ENCODE results near the gene GGACT. TPM values are rescaled to one million over a fixed set of nuclear protein-coding genes. Genes with fewer than 3 reads are reported as not detected.

Gene GGACT
- total RNA-seq, 1 experiment from 2014 or later, result 1.8 TPM

DNA sequence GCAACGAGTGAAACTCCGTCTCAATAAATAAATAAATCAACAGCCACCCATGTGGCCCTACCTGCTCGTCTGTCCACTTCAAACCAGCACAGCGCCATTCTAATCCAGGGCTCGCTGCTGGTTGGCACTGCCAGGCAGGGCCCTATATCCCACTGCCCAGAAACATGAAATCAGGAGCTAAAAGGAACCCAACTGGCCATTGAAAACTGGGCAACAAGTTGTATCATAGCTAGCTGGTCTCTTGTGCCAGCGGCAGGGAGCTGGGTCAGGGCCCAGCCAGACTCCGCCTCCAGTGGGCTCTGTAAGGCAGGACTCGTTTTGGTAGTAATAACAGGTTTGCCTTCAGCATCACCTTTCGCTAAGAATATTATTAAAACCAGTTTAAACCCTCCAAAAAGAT lies 39.3 kb downstream of the GGACT start:
- no peak for DNase-seq (ENCODE audit: low read depth)

DNA sequence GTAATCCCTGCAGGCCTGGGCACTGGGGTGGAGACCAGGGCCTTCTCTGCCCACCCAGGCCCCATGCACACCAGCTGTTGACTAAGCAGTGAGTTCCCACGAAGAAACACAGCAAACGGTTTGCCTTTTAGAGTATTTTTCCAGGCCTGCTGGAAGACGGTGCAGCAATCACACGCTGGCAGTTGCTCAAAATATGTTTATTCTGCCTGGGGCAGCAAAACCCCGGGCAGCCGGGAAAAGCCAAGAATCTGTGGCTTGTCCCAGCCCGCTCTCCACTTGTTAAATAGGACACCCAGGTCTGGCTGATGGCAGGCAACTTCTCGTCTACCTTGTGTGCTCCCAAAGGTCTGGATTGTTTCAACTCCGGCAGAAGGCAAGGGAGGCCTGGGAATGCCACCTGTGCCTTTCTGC lies 40.8 kb downstream of the GGACT start:
- DNase-seq (ENCODE audit: low read depth), result no peak

DNA sequence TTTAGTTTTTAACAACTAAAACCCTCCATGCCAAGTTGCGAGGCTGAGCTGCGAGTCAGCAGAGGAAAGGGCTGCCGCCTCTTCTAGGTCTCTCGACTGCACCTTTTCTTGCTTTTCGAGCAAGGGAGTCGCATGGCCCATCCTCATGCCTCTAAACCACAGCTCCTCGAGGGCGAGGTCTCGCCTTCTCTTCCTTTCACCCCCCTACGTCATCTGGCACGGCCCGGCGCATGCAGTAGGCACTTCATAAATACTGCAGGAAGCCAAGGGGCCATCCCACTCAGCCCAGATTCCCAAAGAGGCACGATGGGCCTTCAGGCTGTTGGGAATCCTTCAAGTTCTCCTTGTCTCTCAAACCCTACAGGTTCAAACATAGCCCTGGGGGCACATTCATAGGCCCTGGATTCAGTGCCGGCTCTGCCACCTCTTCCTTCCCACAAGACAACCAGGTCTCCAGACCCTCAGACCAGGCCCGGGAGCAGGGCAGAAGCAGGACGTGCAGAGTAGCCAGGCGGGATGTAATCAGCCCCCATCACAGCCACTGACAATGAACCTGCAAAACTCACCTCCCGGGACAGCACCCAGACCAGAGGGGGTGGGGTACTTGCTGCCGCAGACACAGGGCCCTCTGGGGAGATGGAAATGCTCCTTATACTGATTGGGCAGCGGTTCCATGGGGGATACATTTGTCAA lies 41.7 kb downstream of the GGACT start:
- no peak for DNase-seq (ENCODE audit: low read depth)

DNA sequence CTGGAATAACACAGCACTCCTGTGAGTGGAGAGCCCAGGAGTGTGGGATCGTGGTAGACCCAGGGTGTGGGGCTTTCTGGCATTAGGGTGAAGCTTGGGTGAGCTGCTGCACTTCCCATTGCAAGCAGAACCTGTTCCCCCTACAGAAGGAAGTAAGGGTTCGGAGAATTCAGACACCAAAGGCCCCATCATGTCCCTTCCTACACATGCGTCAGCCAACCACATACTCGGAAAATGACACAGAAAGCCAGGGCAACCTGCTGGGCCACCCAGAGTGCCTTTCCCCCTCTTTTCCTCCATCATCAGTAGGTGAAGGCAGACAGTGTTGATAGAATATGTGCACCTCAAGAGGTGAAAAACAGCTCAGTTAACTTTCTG lies 42.9 kb downstream of the GGACT start:
- no peak for DNase-seq (ENCODE audit: low read depth)

- no peak for DNase-seq (ENCODE audit: low read depth)
Measured at GRCh38 chr13:100544866-100545683, 43.5 kb downstream of the GGACT start.

DNA sequence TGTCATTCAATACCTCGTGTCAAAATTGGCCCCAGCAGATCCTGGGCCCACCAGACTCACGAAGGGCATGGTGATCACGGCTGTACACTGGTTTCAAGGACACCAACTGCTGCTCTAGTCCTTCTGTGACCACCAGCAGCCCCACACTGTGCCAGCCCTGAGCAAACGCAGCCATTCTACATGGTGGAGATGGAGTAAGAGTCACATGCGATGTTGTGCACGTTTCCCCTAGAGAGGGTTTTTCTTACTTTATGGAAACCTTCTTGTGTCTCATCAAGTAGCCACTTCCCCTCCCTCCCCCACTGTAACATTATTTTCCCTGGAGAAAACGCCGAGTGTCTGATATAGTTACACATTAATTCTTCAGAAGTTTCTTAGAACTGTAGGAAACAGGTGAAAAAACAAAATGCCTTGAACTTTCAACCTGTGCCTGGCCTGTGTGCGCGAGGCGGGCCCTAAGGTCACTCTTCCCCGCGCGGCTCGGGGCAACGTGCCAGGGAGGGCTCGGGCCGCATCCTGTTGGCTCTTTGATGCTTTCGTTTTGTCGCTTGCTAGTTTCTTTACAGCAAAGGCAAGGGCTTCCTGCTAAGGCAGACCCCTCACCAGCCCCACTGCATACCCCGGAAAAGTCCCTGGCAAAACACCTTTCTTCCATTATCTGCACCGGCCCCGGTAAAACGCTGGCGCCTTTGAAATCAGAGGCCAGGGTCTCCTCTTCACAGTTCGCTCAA lies 44.6 kb downstream of the GGACT start:
- DNase-seq (ENCODE audit: low read depth), result no peak

- peak; percentile 51 for DNase-seq (ENCODE audit: low read depth)
Measured at GRCh38 chr13:100542826-100543156, 45.8 kb downstream of the GGACT start.

DNA sequence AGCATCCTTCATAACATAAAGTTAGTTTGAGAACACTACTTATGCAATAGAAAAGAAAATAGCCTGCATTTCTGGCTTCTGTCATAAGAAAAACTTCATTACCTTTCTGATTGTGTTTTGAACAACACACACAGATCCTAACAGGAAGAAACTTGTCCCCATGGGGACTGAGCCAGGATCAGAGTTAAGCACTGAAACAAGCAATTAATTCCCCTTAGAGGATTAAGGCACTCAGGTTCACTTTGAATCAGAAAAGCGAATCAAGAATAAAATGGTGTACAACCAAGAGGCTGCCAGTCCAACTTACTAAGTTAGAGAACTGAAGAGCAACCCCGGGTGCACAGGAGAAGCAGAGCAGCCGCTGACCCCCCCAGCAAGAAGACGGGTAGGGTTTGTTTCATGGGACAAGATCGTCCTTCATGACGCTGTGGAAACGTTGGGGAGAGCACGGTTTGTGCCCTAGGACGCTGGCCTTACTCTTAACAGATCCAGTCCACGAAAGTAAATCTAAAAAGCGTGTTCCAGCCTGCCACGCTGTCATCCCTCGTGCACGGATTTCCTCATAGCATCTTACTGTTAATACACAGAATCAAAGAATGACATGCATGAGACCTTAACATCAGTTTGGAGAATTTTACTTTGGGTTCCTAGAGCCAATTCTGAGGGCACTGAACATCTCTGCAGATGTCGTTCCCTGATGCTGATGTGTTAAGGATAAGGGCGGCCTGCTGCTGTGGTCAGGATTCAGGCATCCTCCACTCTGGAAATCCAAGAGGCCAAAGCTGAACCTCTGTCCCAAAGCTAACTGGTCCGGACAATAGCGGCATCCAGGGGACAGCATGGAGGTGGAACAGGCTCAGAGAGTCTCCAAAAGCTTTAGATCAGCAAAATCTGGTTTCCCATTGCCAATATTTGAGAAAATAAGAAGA lies 46.4 kb downstream of the GGACT start:
- DNase-seq (ENCODE audit: low read depth), result no peak

DNA sequence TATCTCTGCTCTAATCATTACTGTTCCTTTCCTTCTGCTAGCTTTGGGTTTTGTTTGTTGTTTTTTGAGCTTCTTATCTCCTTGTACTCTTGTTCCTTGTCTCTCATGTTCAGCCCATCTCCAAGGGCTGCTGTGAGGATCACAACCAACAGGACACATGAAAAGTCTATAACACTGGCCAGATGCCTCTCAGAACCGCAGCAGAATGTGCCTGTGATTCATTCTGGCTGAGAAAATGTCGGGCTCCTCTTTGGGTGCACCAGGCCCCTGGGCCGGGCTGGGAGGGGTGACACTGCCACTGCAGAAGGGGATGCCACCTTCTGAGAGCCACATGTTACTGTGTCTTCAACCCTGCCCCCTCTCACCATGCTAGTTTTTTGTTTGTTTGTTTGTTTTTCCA lies 48.0 kb downstream of the GGACT start:
- DNase-seq (ENCODE audit: low read depth), result no peak

GRCh38 chr13:100537951-100538462 lies 50.6 kb downstream of the GGACT start:
- DNase-seq (ENCODE audit: low read depth), result no peak

GRCh38 chr13:100537486-100537885 lies 51.1 kb downstream of the GGACT start:
- no peak for DNase-seq (ENCODE audit: low read depth)

GRCh38 chr13:100536643-100537180 lies 51.9 kb downstream of the GGACT start:
- DNase-seq (ENCODE audit: low read depth), result no peak

DNA sequence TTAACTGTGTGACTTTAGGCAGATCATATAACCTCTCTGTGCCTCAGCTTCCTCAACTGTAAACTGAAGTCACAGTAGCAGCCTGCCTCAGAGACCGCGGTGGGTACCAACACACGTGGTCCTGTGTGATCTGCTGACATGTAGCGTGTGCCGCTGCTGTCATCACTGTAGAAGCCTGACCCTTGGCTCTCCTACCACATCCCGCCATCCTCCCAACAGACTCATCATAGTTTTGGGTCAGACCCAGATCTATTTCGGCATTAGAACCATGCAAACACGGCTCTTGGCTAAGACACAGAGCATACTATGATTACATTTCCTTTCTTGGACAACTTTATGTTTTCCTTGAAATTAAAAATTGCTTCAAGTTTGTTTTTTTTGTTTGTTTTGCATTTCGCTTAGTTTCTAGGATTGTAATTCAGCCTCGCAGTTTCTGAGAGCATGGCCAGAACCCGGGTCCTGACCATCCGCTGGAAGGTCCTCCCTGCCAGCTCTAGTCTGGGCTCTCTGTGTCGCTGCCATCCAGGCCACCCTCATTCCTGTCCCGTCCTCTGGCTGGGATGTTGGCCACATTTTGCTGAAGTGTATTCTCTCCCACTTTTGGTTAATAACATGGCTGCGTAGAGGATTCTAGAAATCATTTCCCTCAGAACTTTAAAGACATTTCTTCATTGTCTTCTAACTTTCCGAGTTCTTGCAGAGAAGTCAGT lies 53.0 kb downstream of the GGACT start:
- DNase-seq (ENCODE audit: low read depth), result no peak

DNA sequence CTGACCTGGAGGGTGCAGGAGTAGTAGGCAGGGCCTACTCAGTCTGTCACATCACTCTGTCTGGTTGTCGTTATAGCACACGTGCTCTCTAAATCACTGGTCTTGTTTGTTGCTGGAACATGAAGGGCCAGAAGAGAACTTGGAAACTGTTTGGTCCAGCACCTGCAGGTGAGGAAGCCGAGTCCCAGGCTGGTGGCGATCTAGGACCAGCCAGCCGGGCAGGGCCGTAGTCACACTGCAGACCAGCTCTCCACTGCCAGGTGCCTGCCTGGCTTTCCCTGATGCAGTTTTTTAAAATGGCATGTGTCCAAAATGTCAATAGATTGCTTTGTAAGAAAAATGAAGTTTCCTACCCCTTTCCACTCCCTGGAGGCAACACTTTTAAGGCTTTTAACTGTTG lies 53.7 kb downstream of the GGACT start:
- DNase-seq (ENCODE audit: low read depth), result no peak

DNA sequence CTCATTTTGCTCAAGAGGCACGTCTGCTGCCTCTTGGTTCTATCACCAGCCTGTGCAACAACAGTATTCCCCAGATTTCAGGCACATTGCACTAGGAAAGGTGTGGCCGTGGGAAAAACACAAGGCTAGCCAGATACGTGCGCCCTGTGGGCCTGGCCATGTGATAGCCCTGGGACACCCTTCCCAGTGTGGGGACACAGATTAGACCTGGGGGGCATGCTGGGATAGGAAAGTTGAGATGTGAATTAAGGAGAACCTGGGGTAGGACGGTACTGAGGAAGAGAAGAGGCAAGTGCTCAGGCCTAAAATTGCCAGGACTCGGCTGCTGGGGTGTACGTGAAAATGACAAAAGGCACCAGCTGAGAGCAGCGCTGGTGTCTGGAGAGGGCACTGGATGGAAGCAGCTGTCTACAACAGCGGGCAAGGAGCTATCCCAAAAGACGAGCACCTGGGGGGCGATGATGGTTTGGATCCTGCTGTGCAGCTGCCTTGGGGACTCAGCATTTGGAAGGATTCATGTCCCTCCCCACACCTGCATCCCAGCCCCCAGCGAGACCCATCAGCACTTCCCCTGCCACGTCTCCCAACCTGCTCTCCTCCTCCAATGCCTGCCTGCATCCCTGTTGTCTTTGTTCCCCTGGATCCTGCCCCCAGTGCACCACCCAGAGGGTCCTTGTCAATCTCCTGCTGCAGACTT lies 54.3 kb downstream of the GGACT start:
- no peak for DNase-seq (ENCODE audit: low read depth)

- no peak for DNase-seq (ENCODE audit: low read depth)
Measured at GRCh38 chr13:100533588-100534041, 55.0 kb downstream of the GGACT start.

DNA sequence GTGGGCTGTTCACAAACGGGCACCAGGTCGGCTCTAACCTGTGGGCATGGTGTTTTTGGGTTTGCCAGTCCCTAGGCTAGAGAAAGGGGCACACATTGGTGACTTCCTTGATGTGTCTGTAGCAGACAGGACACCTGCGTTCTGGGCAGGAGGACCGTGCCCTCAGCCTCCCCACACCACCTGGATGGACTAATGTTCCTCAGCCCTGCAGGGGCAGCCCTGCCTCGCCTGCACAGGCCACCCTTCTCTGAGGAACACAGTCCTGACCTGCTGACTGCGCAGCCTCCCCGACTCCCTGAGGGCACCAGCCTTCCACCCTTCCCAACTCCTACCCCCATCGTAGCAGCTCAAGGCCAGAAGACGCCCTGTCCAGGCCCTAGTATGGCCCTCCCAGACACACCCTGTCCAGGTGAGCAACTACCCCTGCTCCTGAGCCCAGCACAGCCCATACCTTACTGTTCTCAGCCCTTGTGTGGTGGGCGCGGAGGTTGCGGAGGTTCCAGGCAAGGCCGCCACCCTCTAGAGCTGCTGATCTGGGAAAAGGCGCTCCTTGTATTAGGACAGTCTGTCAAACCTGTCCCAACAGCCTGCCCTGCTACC lies 55.7 kb downstream of the GGACT start:
- no peak for DNase-seq (ENCODE audit: low read depth)

- no peak for DNase-seq (ENCODE audit: low read depth)
Measured at GRCh38 chr13:100532090-100532766, 56.4 kb downstream of the GGACT start.
